Neural cell (in vitro differentiated cells): ENCODE results near the gene PBRM1.

ENCODE experiments used
- CTCF ChIP-seq: fragments of 450-650 bp; IDR thresholded peaks from 2 replicates; pipeline ENCODE4 v1.5.1; 2014; ENCODE audit warnings: antibody characterized with exemption, mild to moderate bottlenecking, moderate library complexity; ENCODE audit not compliant: poor library complexity, severe bottlenecking
- POLR2AphosphoS5 ChIP-seq: IDR thresholded peaks from 2 replicates; pipeline ENCODE4 v1.6.1; 2012

- TF ChIP-seq CTCF (no peak), POLR2AphosphoS5 (no peak)
Observed at GRCh38 chr3:52568069-52568468, 117.6 kb downstream of the PBRM1 start.
